NCI-H2029 (cell line): ENCODE measurements around the gene NPHP4.
"Not testable (repeated sequence)": the region's sequence is repeated elsewhere in the genome, so short reads cannot be mapped to it uniquely, and the experiment has no call there.

Source experiments
- DNase-seq: peaks from one replicate; lab custom pipeline; 2025; lab: John Stamatoyannopoulos, UW

NPHP4 gene

GRCh38 chr1:5853858-5854257 is 138.4 kb downstream of the NPHP4 start:
- DNase-seq, result not testable (repeated sequence)

GRCh38 chr1:5850503-5850902 is 141.7 kb downstream of the NPHP4 start:
- DNase-seq, result no peak

- DNase-seq, result no peak
Measured at GRCh38 chr1:5849550-5849949, 142.7 kb downstream of the NPHP4 start.

- no peak for DNase-seq
Measured at GRCh38 chr1:5847013-5847659, 145.1 kb downstream of the NPHP4 start.

- DNase-seq, result no peak
Measured at GRCh38 chr1:5845376-5845775, 146.8 kb downstream of the NPHP4 start.

GRCh38 chr1:5844442-5844841 is 147.8 kb downstream of the NPHP4 start:
- no peak for DNase-seq

GRCh38 chr1:5843521-5844096 is 148.6 kb downstream of the NPHP4 start:
- DNase-seq, result no peak

- no peak for DNase-seq
Measured at GRCh38 chr1:5842679-5843078, 149.5 kb downstream of the NPHP4 start.

- DNase-seq, result no peak
Measured at GRCh38 chr1:5840551-5841001, 151.6 kb downstream of the NPHP4 start.

- DNase-seq, result no peak
Measured at GRCh38 chr1:5839881-5840550, 152.2 kb downstream of the NPHP4 start.

GRCh38 chr1:5839161-5839880 is 152.9 kb downstream of the NPHP4 start:
- no peak for DNase-seq

- DNase-seq, result no peak
Measured at GRCh38 chr1:5837976-5838653, 154.1 kb downstream of the NPHP4 start.

- no peak for DNase-seq
Measured at GRCh38 chr1:5836776-5837440, 155.3 kb downstream of the NPHP4 start.

GRCh38 chr1:5835179-5835562 is 157.1 kb downstream of the NPHP4 start:
- no peak for DNase-seq

GRCh38 chr1:5834477-5835178 is 157.6 kb downstream of the NPHP4 start:
- no peak for DNase-seq

GRCh38 chr1:5833911-5834310 is 158.3 kb downstream of the NPHP4 start:
- no peak for DNase-seq

- DNase-seq, result no peak
Measured at GRCh38 chr1:5832916-5833895, 159.0 kb downstream of the NPHP4 start.

GRCh38 chr1:5831600-5832335 is 160.5 kb downstream of the NPHP4 start:
- no peak for DNase-seq
